Measurements from ENCODE around the gene RAB7A. TPM values are rescaled to one million over a fixed set of nuclear protein-coding genes. Genes with fewer than 3 reads are reported as not detected.

RAB7A gene
- polyA plus RNA-seq, 12 donors = 133 to 273 (median 151) TPM; not detected in 1

DNA sequence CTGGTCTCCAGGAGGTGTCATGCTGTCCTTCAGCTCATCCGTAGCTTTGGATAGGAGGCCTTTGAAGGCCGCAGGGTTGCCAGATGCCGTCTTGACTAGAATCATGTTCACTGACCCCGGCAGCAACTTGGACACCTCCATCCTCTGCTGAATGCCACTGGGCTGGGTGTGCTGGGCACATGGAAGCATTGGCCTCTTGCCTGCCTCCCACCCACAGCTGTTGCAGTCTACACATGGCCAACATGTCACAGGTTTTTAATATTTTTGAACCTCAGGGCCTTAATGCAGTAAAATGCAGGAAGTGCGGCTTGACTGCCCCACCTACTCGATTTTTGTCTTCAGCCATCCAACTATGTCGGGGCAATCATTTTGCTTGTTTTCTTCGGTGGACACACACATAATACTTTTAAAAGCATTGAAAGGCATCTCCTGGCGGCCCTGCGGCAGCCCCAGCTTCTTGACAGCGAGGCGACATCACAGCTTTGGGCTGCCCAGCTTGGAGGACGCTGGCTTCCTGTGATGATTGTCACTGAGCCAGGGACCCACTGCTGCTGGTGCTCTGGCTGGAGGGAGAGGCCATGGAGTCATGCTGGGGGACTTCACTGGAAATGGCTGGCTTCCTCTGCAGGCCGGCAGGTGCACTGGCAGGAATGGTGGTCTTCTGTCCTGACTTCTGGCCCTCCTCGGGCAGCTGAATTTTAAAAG lies 121.8 kb downstream of the RAB7A start:
- no peak for DNase-seq

DNA sequence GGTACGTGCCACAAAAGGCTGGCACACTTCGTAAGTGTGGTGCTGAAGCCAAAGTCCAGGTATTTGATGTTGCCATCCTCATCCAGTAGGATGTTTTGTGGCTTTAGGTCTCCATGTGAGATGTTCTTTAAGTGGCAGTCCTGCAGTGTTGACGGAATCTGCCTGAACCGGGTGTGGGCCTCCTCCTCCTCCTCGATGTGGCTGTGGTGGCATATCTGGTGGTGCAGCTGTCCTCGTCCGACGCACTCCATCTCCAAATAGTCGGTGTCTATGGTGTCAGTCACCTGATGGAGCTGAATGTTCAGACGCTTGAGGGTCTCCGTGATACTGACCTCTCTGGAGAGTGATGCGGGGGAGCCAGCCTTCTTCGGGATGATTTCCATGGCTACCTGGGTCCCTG lies 123.0 kb downstream of the RAB7A start:
- no peak for DNase-seq

DNA sequence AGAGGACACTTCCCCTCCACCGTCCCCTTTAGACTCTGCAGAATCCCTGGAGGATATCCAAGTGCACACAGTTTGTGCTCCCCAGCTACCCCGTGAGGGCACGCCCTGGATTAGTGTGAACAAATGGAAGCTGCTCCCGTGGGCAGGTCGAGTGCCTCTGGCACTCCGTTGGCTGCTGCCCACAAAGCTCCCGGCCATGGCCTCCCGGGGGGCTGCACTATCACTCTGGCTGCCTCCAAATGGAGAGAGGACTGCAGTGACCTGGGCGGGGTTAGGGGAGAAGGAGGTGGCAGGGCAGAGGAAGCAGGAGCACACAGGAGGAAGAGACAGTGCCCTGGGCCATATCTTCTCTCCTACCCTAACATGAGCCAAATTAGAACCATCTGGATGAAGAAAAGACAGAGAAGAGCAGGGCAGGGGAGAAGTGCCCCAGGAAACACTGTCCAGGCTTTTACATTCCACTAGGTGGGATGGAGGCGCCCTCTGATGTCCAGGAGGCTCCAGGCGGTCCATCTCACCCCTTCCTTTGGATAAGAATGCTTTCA lies 124.0 kb downstream of the RAB7A start:
- DNase-seq = no peak

DNA sequence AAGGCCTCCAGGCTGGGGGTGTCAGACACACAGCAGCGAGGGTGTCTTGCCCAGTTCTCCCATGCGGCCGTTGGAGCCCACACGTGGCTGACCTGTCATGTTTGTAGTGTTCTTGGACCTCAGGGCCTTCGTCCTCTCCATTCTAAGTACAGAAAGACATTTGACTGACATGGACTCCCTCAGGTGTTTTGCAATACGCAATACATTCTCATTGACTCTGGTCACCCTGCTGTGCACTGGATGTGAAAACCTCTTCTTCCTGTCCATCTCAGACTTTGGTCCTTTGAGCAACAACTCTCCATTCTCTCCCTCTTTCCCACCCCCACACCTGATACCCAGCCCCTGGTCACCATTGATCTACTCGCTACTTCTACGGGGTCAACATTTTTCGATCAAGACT lies 124.6 kb downstream of the RAB7A start:
- no peak for DNase-seq

DNA sequence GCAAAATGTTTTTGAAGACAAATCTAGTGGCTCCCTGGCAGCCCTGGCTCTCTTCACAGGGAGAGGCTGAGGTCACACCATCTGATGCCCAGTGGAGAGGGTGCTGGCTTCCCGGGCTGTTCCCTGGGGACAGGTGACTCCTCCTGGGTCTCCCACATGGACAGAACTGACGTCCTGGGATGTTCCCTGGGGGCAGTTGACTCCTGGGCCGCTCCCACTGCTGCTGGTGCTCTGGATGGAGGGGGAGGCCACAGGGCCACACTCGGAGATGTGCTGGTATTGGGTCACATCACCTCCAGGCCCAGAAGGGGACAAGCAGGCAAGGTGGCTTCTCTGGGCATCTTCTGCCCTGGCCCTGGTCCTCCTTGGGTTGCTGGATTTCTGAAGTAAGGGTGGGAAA lies 125.6 kb downstream of the RAB7A start:
- no peak for DNase-seq

DNA sequence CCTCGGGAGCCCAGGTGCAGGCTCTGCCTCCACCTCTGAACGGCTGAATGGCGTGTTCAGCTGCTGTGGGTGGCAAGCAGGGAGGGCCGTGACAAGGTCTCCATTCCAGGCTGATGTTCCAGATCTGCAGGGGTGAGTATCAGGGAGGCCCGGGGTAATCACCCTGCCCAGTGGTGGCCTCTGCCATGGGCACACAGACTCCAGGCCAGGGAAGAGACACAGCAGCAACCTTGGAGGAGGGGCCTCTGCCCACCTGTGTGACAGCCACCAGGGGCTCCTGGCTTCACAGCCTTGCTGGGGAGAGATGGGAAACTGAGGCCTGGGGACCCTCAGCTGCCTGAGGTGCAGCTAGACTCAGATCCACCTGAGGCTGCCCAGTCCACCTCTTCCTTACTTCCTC lies 127.8 kb downstream of the RAB7A start:
- DNase-seq = no peak

DNA sequence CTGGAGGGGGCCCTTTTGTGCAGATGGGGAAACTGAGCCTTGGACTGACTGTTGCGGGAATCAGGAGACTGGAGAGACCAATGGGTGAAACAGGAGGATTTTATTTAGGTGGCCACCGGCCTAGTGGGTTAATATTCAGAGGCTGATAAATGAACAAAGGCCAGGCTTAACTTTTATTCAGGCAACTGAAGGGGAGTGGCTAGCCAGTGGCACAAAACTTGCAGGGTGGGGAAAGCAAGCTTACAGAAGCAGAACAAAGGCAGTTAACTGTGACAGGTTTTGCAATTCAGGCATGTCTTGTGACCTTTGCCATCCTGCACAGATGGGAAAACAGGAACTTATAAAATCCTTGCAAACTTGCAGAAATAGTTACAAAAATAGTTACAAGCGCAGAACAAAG lies 128.5 kb downstream of the RAB7A start:
- DNase-seq = no peak

DNA sequence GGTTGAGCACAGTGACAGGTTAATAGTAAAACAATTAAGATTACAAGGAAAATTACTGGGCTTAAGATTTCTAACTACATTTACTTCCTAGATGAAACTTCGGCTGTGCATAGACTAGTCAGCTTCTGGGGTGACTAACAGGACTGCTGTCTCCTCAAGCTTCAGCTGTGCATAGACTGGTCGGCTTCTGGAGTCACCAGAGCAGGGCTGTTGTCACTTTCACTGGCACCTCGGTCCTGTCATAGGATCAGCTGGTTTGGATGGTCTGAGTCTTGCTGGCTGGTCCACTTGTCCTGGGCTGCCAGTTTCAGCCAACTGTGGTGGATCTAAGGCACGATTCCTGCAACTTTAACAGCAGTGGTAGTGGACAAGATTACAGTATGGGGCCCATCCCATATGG lies 129.6 kb downstream of the RAB7A start:
- no peak for DNase-seq

DNA sequence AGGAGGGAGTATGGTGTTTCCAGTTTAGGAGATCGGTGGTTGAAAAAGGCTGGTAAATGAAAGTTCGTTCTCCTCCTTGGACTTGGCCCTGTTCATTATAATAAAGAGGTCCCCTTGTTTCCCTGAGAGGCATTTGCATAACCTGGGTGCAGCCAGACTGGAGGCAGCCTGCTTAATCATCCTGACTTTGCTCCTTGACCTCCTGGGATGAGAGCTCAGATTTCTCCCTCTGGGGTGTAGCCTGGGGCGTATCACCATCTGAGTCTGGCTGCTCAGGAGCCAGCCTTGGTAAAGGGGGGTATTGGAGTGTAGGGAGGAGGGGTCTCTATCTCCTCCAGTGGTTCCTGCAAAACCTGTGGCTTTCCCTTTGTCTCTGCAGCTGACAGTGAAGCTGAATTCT lies 132.2 kb downstream of the RAB7A start:
- DNase-seq = no peak

DNA sequence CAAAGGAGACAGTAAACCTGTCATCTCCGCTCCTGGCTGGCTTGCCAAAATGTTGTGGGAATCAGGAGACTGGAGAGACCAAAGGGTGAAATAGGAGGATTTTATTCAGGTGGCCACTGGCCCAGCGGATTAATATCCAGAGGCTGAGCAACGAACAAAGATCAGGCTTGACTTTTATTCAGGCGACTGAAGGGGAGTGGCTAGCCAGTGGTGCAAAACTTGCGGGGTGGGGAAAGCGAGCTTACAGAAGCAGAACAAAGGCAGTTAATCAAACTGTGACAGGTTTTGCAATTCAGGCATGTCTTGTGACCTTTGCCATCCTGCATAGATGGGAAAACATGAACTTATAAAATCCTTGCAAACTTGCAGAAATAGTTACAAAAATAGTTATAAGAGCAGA lies 133.6 kb downstream of the RAB7A start:
- no peak for DNase-seq

DNA sequence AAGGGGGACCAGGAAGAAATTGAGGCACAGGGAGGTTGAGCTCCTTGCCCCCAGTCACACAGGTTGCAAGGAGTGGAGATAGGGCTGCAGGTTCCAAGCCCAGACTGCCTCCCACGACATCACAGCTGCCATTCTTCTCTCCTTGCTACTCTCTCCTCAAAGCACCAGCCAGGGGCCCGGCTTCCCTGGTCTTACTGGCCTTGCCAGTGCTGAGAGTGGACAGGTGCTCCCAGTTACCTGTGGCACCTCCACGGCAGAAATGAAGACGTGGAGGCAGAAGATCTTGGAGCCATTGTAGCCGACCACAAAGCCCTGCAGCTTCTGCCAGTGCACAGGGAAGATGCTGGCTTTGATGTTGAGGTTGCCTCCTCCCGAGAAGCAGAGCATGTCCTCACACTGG lies 135.5 kb downstream of the RAB7A start:
- no peak for DNase-seq

DNA sequence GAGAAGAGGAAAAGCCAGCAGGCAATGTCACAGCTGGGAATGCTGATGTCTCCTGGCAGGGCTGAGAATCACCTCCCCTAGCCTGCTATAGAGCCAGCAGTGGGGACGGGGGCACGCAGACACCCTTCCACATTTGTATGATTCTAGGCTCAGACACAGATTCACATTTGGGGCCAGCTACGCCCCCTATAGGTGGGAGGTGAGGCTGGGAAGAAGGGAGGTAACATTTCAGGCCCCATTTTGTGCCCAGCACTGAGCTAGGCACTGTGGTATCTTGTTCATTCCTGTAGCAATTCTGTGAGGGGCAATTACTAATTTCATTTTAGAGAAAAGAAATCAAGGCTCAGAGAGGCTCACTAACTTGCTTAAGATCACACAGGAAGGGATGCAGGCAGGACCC lies 137.6 kb downstream of the RAB7A start:
- DNase-seq = no peak

Other genes starting within 250 kb of the RAB7A start
- 1 to 10 TPM in 10 of 12 donors, not detected in 2; 2.0 to 8.0 (median 3.2) TPM for gene GATA2, start 233.0 kb upstream of the RAB7A start, polyA plus RNA-seq (ENCODE audit: insufficient read length in 12 of 12)
- 100 to 1,000 TPM in 7 of 12 donors, 10 to 100 TPM in 4, not detected in 1; 90.9 to 132 (median 102) TPM for gene RPN1, start 75.4 kb upstream of the RAB7A start, polyA plus RNA-seq (ENCODE audit: insufficient read length in 12 of 12)
- 10 to 100 TPM in 11 of 12 donors, not detected in 1; 21.3 to 46.4 (median 26.5) TPM for gene ACAD9, start 153.4 kb downstream of the RAB7A start, polyA plus RNA-seq (ENCODE audit: insufficient read length in 12 of 12)